ENCODE results near the gene PDE6H. TPM values are rescaled to one million over a fixed set of nuclear protein-coding genes. Genes with fewer than 3 reads are reported as not detected.

PDE6H gene
- total RNA-seq, 3 donors from 2014 or later: not detected

DNA sequence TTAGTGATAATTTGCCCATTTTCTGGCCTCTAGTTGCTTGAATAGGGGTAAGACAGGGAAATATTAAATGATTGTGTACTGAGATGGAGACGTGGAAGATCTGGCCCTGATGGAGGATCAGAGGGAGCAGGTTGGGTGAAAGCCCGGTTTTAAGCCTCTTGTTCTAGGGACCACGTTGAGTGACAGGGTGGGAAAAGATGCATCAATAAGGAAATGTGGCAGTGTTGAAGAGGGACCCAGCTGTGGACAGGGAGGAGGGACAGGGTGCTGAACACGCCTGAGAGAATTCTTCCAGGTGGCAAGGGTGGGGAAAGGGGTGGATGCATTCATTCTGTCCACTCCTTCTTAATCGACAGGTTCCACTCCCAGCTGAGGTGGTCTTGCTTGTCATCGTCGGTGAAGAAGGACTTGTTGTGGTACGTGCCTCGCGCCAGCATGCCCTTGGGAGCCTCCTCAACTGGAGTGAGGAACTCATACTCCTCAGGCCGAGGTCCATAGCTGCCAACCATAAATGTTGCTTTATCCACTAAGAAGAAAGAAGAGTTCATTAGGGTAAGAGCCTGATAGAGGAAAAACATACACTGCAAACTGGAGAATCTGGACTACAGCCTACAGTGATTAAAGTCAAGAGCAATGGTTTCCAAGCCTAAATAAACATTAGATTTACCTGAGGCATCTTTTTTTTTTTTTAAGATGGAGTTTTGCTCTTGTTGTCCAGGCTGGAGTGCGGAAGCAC, 30.5 kb upstream of the PDE6H start:
- Mint-ChIP-seq H3K9me3 (no peaks in the 10 kb centered on the region), H3K36me3 (ENCODE audit: insufficient read depth) (peaks cover 61% of the 10 kb centered on the region), H3K27me3 (ENCODE audit: low read depth) (no peaks in the 10 kb centered on the region), H3K4me3 (no peak overlapping the region), H3K4me1 (ENCODE audit: low read depth) (peaks cover 66% of the 10 kb centered on the region)
- DNase-seq (no peak), ATAC-seq (no peak)

DNA sequence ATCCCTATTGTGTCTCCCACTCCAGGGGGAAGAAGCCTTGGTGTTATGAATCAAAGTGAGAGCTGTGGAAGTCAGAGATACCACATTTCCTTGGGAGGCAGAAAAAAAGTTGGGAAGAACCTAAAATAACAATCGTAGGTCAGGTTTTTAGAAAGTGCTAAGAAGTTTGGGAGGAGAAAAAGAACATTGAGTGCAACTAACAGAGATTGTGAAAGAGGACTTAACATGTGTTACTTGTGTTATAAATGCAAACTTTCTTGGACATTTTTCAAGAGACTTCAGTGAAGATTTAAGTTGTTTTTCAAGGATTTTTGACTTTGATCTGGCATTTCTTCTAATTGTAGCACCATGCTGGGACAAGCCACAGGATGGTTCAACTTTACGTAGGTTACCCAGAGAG, 26.7 kb upstream of the PDE6H start:
- DNase-seq (no peak), ATAC-seq (no peak)
- H3K36me3 Mint-ChIP-seq (ENCODE audit: insufficient read depth): peaks cover 69% of the 10 kb centered on the region
- no peak overlapping the region for H3K4me3 Mint-ChIP-seq
- no peaks in the 10 kb centered on the region for H3K27me3 Mint-ChIP-seq (ENCODE audit: low read depth)
- no peaks in the 10 kb centered on the region for H3K9me3 Mint-ChIP-seq
- peaks cover 71% of the 10 kb centered on the region for H3K4me1 Mint-ChIP-seq (ENCODE audit: low read depth)

DNA sequence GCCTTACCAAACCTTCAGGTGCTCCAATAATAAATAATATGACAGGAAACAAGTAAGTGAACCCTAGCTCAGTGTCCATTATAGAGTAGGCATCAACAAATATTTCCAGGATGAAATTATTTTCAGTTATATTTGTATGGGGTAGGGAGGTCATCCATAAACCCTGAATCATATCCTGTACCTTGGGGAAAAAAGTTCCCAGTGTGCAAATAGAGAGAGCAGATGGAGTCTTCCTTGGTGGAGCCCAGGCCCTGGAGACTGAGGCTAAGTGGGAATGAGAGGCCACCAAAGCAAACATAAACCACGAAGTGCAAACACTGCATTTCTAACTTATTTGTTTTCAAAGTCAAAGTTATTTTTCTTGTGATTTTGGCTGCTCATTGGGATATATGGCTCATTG, 26.0 kb upstream of the PDE6H start:
- Mint-ChIP-seq H3K4me3 (peak overlapping the region; percentile 75), H3K27me3 (ENCODE audit: low read depth) (no peaks in the 10 kb centered on the region), H3K9me3 (no peaks in the 10 kb centered on the region)

DNA sequence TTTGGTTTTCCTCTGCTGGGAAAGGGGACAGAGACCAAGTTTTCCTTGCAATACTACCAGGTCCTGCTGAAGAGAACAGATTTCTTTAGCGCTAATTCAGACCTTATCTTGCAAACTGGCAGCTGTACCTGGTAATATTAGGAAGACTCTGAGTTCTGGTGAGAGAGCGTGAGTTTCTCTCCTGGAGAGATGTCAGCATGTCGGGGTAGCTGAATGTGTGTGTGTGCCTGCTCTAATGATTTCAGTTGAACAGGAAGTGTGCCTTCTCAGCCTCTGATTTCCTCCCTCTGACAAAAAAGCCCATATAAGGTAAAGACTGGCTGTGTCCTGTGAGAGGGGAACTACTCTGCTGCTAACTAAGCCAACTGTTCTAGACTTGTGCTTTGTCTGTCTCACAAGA, 24.2 kb upstream of the PDE6H start:
- no peaks in the 10 kb centered on the region for H3K9me3 Mint-ChIP-seq
- DNase-seq: peak; percentile 51
- peak; percentile 85 for ATAC-seq
- peaks cover 60% of the 10 kb centered on the region for H3K36me3 Mint-ChIP-seq (ENCODE audit: insufficient read depth)
- peak overlapping the region; percentile 75 for H3K4me3 Mint-ChIP-seq
- H3K27me3 Mint-ChIP-seq (ENCODE audit: low read depth): no peaks in the 10 kb centered on the region
- H3K4me1 Mint-ChIP-seq (ENCODE audit: low read depth): peaks cover 93% of the 10 kb centered on the region

More for the DNA sequence above, 26.0 kb upstream of the PDE6H start:
- peaks cover 78% of the 10 kb centered on the region for H3K4me1 Mint-ChIP-seq (ENCODE audit: low read depth)
- ATAC-seq: no peak
- H3K36me3 Mint-ChIP-seq (ENCODE audit: insufficient read depth): peaks cover 67% of the 10 kb centered on the region
- DNase-seq: no peak

DNA sequence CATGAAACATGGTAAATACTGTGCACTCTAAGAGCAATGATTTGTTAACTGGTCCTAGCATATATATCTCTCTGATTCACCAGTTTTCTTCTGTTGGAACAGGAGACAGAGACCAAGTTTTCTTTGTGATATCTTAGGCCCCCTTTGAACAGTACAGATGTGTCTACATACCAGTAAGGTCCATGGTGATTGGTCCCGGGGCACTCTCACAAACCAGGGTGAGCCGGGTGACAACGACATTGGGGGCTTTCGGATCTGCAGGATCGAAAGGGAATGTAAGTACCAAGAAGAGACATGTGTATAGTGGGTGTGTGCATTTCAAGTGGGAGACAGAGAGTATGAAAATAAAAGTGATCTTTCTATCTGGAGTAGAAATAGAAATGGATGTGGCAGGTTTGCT, 23.2 kb upstream of the PDE6H start:
- ATAC-seq: no peak
- DNase-seq: no peak
- peaks cover 60% of the 10 kb centered on the region for H3K36me3 Mint-ChIP-seq (ENCODE audit: insufficient read depth)
- peak overlapping the region; percentile 75 for H3K4me3 Mint-ChIP-seq
- H3K27me3 Mint-ChIP-seq (ENCODE audit: low read depth): no peaks in the 10 kb centered on the region
- H3K4me1 Mint-ChIP-seq (ENCODE audit: low read depth): peaks cover 99% of the 10 kb centered on the region
- H3K9me3 Mint-ChIP-seq: no peaks in the 10 kb centered on the region

DNA sequence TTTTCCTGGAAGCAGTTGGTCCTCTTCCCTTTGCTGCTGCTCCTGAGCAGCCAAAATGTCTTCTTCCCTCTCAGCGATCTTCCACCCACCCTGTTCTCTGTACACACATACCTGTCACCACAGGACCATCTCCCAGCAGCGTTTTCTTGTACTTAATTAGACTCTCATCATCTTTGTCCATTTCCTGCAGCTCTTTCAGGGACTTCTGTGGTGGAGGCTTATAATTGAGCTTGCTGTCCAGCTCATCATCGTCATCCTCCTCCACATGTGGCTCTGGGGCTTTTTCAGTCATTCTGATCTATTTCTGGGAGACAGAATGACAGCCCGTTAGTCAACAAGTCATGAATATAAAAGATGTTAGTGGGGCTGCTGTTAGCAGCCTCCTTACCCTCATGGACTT, 22.4 kb upstream of the PDE6H start:
- Mint-ChIP-seq H3K27me3 (ENCODE audit: low read depth) (no peaks in the 10 kb centered on the region), H3K4me1 (ENCODE audit: low read depth) (peaks cover 95% of the 10 kb centered on the region), H3K9me3 (no peaks in the 10 kb centered on the region), H3K36me3 (ENCODE audit: insufficient read depth) (peaks cover 55% of the 10 kb centered on the region), H3K4me3 (peak overlapping the region; percentile 75)
- DNase-seq (no peak), ATAC-seq (peak; percentile 50 to 52)

DNA sequence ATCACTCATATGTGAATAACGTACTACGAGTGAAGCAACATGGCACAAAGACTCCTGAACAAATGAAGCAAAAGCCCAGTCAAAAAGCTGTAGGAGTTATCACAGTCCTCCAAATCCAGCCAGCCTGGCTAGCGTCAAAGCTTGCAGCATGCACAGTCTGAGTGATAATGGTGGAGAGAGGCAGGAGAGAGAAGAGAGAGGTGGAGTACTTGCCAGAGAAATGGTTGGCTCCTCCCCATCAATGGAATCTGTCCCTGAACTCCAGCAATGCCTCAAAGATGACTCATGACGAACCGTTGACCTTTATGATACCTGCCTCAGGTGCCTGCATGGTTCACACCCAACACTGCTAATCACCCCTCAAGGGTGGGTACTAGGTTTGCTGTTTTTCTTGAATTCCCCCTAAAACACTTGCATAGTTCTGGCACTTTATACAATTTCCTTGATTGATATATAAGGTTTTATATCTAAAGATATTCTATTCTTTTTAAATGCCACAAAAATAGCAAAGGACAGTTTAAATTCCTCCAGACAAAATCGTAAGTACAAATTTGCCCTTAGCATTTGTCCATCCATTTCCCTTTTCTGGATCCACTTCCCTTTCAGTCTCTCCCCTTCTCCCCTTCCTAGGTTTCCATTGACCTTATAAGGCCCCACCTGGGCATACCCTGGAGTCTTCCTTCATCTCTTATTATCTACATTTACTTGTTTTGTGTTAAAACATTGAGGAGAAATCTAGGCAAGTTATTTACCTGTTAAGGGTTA, 21.7 kb upstream of the PDE6H start:
- Mint-ChIP-seq H3K4me1 (ENCODE audit: low read depth) (peaks cover 94% of the 10 kb centered on the region), H3K27me3 (ENCODE audit: low read depth) (no peaks in the 10 kb centered on the region), H3K4me3 (peak overlapping the region; percentile 75), H3K36me3 (ENCODE audit: insufficient read depth) (peaks cover 47% of the 10 kb centered on the region), H3K9me3 (no peaks in the 10 kb centered on the region)
- ATAC-seq (no peak), DNase-seq (no peak)

DNA sequence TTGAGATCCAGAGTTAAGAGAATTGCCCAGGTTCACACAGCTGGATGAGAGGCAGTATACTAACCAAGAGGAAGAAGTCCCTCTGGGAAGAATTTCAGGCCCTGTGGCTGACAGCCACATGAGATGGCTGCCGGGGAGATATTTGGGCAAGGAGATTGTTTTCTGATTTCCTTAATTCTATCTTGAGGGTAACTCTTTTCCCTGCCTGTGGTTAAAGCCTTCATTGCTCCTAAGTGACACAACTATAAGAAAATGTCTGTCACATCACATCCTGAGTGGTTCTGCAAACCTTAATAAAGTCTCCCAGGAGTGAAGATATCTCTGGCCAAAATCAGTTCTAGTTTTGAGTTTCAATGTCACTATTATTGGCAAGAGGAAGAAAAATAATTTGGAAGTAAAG, 21.0 kb upstream of the PDE6H start:
- ATAC-seq: no peak
- H3K4me3 Mint-ChIP-seq: peak overlapping the region; percentile 75
- H3K4me1 Mint-ChIP-seq (ENCODE audit: low read depth): peaks cover 94% of the 10 kb centered on the region
- H3K27me3 Mint-ChIP-seq (ENCODE audit: low read depth): no peaks in the 10 kb centered on the region
- peaks cover 41% of the 10 kb centered on the region for H3K36me3 Mint-ChIP-seq (ENCODE audit: insufficient read depth)
- DNase-seq: no peak
- H3K9me3 Mint-ChIP-seq: no peaks in the 10 kb centered on the region

DNA sequence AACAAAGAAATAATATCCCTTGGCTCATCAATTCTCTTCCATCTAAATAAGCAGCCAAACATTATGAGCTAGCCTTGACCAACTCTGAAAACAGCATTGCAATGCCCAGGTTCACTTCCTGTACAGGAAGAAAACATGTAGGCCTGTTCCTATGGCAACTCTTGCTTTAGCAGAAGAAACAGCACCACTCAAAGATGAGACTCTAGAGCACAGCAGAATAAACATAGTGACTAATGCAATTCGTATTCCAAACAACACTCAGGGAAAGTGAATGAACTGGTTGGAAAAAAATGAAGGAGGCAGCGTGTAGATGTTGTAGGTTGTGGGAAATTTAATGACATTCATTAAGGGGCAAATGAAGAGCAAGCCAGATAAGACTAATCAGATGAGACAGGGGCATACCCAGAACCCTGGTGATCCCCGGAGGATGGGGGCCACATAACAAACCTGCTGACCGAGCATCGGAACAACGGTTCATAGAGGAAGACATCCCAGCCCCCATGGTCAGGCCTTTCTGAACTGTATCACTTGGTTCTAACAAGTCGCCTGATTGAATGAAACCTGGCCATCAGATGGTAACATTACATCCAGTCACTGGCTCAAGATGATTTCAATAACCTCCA, 20.4 kb upstream of the PDE6H start:
- H3K9me3 Mint-ChIP-seq: no peaks in the 10 kb centered on the region
- ATAC-seq: peak; percentile 33 to 39
- no peaks in the 10 kb centered on the region for H3K27me3 Mint-ChIP-seq (ENCODE audit: low read depth)
- peaks cover 36% of the 10 kb centered on the region for H3K36me3 Mint-ChIP-seq (ENCODE audit: insufficient read depth)
- no peak for DNase-seq
- H3K4me3 Mint-ChIP-seq: peak overlapping the region; percentile 75
- peaks cover 94% of the 10 kb centered on the region for H3K4me1 Mint-ChIP-seq (ENCODE audit: low read depth)

DNA sequence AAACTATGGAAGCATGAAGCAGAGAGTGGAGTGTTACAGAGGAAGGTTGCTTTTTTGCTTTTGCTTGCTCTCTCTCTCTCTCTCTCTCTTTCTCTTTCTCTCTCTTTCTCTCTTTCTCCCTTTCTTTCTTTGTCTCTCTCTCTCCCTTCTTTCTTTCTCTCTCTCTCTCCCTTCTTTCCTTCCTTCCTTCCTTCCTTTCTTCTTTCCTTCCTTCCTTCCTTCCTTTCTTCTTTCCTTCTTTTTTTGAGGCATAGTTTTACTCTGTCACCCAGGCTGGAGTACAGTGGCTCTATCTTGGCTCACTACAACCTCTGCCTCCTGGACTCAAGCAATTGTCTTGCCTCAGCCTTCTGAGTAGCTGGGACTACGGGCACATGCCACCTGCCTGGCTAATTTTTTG, 19.1 kb upstream of the PDE6H start:
- no peak for ATAC-seq
- H3K36me3 Mint-ChIP-seq (ENCODE audit: insufficient read depth): peaks cover 28% of the 10 kb centered on the region
- peaks cover 93% of the 10 kb centered on the region for H3K4me1 Mint-ChIP-seq (ENCODE audit: low read depth)
- H3K9me3 Mint-ChIP-seq: no peaks in the 10 kb centered on the region
- DNase-seq: no peak
- H3K4me3 Mint-ChIP-seq: peak overlapping the region; percentile 70
- no peaks in the 10 kb centered on the region for H3K27me3 Mint-ChIP-seq (ENCODE audit: low read depth)

DNA sequence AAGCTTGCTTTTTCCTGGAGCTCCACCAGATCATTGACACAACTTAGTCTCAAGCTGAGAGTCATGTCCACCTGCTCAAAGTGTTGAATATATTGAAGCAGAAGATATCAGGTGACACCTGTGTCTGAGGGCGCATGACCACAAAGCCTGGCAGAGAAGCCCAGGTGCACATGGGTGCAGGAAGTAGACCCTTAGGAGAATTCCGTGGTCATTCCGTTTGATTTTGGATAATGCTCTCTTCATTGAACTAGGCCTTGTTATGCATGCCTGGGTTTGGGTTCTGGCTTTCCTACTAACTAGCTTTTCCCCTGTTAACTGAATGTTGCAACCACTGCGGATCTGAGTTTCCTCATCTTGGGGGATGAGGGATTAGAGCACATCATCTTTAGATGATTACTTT, 18.6 kb upstream of the PDE6H start:
- peak overlapping the region; percentile 70 for H3K4me3 Mint-ChIP-seq
- peaks cover 23% of the 10 kb centered on the region for H3K36me3 Mint-ChIP-seq (ENCODE audit: insufficient read depth)
- ATAC-seq: no peak
- no peaks in the 10 kb centered on the region for H3K27me3 Mint-ChIP-seq (ENCODE audit: low read depth)
- peaks cover 92% of the 10 kb centered on the region for H3K4me1 Mint-ChIP-seq (ENCODE audit: low read depth)
- H3K9me3 Mint-ChIP-seq: no peaks in the 10 kb centered on the region
- DNase-seq: no peak

DNA sequence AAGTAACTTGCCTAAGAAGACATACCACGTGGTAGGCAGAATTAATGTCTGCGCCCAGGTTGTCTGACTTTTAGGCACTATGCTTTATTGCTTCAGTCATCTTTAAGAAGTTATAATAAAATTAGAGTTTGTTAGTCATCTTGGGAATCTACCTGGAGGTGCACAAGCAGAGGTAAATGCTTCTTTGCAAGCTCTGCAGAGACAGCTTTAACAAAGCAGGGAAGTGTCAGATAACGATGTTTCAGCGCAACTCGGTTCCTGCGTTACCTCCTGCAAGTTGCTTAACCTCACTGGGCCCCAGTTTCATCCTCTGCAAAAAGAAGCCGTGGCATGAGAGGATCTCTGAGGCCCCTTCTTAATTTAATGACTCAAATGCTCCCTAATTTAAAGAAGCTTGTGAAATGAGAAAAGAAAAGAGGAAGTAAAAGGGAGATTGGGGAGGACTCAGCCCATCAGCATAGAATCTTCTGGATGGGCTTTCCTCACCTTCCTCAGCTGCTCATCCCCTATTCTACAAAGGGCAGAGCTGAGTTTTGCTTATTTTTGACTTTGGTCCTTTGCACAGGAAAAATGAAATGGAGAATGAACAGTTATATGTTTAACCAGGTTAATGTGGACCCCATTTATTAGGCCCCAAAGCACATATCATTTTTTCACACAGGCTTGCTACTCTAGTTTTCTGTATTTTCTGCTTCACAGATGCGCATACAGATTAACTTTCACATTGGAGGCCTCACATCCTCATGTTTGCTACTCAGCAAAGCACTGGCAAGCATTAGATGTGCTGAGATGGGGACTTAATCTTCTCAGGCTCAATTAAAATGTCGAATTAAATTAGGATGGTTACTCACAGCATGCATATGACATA, 16.6 kb upstream of the PDE6H start:
- Mint-ChIP-seq H3K36me3 (ENCODE audit: insufficient read depth) (peaks cover 6% of the 10 kb centered on the region), H3K27me3 (ENCODE audit: low read depth) (no peaks in the 10 kb centered on the region), H3K4me1 (ENCODE audit: low read depth) (peaks cover 86% of the 10 kb centered on the region), H3K9me3 (no peaks in the 10 kb centered on the region), H3K4me3 (peak overlapping the region; percentile 97)
- peak; percentile 30 to 41 for ATAC-seq
- no peak for DNase-seq

DNA sequence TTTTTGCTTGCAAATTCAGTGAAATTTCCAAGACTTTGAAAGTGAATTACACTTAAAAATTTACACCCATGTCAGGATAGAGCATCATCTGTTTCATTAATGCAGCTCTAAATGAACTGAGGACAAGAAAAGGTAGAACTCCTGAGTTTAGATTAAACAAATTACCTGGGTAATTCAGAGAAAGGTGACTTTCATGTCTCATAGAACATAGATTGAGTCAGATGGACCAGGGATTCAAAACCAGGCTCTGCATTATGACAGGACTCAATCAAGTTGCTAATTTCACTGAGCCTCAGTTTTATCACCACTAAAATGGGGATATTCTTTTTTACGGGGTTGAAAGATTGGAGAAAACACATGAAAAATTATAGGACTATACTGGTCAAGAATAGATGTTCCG, 15.9 kb upstream of the PDE6H start:
- Mint-ChIP-seq H3K9me3 (no peaks in the 10 kb centered on the region), H3K27me3 (ENCODE audit: low read depth) (no peaks in the 10 kb centered on the region), H3K36me3 (ENCODE audit: insufficient read depth) (peaks cover 5% of the 10 kb centered on the region), H3K4me1 (ENCODE audit: low read depth) (peaks cover 80% of the 10 kb centered on the region), H3K4me3 (peak overlapping the region; percentile 97)
- no peak for DNase-seq
- no peak for ATAC-seq

All from activated T-cell treated with anti-CD3 and anti-CD28 coated beads, Interleukin-2, amount 50 U/mL, for 4 hours (primary cell).